NCI-H524 treated with DMSO at 0.1 percent for 48 hours (cell line): Measurements from ENCODE around the gene FBXO22.
"Not testable (repeated sequence)": the region's sequence is repeated elsewhere in the genome, so short reads cannot be mapped to it uniquely, and the experiment has no call there.

Experiments used
- DNase-seq: peaks from one replicate; lab custom pipeline; 2025; lab: John Stamatoyannopoulos, UW

The FBXO22 gene

DNA sequence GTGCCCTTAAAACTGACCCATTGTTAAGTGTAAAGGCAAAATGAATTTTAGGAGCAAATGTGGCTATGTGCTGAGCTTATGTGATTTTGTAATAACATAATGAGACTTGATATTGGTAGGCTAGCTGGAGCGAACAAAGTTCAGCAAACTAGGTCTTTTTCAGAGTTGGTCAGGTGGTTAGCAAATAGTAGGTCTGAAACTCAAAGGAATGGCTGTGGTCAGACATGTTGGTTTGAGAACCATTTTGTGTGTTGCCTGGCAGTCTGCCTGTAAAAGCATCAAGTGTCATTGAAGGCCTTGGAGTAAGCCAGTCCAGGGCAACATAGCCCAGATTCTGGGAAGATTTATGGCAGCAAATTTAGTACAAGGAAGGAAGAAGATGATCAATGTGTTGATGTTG, 16.4 kb downstream of the FBXO22 start:
- DNase-seq: no peak

DNA sequence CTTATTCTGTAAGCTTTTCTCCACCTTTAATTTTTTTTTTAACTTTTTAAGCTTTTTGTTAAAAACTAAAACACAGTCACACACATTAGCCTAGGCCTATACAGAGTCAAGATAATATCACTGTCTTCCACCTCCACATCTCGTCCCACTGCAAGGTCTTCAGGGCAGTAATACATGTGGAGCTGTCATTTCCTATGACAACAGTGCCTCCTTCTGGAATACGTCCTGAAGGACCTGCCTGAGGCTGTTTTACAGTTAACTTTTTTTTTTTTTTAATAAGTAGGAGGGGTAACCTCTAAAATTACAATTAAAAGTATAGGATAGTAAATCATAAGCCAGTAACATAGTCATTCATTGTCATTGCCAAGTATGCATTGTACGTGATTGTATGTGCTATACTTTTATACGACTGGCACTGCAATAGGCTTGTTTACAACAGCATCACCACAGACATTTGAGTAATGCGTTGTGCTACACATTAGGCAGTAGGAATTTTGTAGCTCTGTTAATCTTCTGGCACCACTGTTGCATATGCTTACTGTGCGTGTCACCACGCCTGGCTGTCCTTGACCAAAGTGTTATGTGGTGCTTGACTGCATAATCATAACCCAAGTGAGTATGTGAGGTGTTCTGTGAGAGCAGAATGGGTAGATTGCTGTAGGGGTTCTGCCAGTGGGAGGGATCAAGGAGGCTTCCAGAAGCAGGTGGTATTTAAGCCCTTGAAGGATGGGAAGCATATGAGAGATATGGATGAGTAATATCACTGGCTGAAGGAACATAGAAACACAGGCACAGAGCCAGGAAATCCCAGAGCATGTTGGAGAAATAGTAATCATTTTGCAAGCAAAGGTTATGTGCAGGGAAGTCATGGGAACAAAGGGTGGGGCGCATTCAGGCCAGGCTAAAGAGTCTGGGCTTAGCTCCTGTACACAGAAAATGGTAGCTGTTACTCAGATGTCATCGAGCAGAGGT, 18.3 kb downstream of the FBXO22 start:
- peak; percentile 8 for DNase-seq

DNA sequence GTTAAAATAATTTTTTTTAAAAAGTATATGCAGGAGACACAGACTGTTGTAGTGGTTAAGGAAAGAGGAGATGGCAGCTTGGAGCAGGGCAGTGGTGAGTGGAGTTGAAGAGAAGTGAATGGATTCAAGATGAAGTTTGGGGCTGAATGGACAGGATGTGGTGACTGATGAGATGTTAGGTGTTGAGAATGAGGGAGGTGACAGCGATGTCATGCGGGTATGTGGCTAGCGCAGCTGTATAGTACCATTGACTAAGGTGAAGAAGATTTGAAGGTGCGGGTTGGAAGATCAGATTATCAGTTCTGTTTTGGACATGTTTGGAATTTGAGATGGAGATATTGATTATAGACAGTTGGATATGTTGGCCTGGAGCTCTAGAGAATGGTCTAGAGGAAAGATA, 20.1 kb downstream of the FBXO22 start:
- no peak for DNase-seq

DNA sequence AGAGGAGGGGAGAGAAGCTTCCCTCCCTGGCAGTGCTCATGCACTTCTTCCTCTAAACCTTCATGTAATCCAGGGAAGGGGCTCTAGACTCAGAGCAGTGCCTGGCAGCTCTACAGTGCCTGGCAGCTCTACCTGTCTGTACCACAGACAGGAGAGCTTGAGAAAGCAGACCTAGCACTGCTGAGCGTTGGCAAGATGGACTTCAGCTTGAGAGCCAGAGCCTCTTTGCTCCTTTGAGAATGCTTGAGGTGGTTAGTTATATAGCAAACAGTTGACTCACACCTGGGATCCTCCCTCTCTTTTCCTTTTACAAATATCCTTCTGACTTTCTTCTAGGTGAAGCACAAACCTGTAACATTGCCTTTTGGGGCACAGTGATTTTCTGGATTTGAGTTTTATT, 20.9 kb downstream of the FBXO22 start:
- no peak for DNase-seq

DNA sequence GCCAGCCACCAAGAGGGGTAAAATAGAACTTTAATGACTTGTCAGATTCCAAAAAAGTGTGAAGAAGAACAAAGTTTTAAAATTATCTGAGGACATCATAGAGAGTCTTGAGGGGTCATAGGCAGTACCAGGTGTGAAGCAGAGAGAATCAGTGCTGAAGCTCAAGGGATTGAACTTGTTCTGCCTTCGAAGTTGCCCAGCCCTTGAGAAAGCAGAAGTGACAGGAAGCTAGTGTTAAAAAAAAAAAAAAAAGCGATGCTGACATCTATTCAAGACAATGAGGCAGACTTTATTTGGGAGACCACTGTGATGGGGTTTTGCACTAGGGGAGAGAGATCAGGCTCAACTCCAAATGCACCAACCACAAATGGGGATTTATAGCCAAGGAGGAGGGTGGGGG, 21.8 kb downstream of the FBXO22 start:
- DNase-seq: no peak

DNA sequence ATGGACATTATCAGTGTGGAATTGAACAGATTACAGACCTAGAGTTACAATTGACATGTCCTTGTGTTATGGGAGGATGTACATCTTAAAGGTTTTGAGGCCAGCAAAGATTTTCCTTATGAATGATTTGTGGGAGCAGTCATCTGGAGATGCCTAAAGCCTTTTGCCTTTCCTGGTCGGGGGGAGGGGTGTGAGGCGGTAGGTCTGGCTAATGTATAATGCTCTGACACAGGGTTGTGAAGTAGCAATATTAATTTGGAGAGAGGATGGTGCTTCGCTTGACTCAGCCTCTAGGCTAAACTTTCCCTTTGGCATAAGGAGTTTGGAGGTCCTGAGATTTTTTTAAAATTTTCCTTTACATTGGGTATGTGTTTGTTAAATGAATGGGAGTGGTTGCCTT, 23.3 kb downstream of the FBXO22 start:
- DNase-seq: no peak

DNA sequence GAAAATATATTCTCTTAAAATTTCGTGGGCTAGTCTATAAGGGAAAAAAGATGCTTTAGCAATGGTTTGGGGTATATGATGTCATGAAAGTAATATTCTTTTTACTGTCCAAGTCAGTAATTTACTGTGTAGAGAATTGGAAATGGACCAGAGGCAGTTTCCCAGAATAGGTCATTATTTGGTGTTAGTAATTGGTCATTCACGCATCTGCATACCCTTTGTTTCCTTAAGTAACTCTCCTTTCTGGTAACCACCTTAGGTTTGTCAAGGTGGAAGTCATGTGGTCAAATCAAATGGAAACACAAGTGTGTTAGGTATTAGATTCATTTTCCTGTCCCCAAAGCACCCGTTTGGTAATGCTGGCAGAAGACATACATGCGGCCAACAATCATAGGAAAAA, 23.9 kb downstream of the FBXO22 start:
- no peak for DNase-seq

DNA sequence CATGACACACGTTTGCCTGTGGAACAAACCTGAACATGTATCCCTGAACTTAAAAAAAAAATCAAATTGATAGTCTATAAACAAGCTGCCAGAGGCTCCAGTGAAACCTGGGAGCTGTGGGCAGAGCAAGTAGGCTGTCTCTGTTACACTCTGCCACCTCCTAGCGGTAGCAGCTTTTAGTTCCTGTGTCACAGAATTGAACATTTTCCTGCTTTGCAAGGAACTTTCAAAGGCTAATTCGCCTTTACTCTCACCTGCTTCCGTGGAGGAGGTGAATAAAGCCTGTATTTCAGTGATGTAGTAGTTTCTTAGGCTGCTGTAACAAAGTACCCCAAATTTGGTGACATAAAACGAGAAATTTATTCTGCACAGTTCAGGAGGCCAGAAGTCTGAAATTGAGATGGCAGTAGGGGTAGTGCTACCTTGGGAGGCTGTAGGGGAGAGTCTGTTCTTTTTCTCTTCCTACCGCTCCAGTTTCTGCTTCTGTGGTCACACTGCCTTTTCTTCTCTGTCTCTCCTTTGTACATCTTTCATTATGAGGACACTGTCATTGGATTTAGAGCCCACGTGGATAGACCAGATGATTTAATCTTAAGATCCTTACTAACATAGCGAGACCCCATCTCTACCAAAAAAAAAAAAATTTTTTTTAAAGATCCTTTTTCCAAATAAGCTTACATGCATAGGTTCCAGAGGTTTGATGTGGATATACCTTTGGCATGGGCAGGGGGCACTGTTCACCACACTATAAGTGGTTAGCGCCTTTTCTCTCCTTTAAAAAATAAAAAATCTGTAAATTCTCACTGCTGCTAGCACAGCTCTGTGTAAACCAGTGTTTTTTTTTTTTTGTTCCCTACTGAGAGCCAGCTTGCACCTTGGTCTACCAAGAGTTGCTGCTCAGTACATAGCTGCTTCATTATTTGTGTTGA, 25.3 kb downstream of the FBXO22 start:
- DNase-seq: no peak

DNA sequence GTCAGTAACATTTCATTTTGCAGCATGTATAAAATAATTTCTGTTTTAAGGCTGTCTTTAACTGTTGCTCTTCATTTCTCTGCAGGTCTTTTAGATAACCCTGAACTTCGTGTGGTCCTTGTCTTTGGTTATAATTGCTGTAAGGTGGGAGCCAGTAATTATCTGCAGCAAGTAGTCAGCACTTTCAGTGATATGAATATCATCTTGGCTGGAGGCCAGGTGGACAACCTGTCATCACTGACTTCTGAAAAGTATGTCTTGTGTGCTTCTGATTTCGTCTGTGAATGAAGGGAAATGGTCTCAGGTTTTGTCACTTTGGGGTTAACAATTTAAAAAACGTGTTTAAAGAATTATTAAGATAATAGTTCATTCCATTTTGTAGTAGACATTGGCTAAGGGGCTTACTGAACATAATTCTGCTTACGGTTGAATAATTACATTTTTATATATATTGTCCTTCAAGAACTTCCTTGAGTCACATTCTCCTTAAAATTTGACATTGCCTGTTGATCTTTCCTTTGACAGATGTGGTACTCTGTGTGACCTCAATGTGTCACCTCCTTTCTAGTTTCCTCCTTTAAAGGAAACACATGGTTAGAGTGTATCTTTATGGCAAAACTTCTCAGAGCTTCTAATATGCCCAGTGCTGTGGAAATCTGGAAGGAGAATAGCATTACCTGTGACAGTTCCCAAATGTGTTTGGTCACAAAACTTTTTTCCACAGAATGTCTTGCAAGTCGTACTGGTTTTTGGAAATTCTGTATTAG, 26.3 kb downstream of the FBXO22 start:
- DNase-seq: no peak

DNA sequence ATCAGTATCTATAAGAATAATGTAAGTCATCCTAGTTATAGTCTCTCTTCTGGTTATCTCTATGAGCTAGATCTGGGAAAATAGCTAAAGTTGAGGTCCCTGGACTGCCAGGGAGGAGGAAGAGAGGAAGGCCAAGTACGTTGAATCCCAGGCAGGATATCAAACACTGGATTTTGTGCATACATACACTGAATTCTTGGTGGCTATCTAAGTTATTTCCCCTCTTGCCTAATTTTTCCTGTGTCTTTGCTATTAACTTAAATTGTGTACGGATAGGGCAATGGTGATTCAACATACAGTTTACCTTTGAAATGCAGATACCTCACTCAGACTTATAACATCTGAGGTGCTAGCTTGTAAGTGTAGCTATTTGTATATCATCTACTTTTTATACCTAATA, 27.2 kb downstream of the FBXO22 start:
- DNase-seq: no peak

DNA sequence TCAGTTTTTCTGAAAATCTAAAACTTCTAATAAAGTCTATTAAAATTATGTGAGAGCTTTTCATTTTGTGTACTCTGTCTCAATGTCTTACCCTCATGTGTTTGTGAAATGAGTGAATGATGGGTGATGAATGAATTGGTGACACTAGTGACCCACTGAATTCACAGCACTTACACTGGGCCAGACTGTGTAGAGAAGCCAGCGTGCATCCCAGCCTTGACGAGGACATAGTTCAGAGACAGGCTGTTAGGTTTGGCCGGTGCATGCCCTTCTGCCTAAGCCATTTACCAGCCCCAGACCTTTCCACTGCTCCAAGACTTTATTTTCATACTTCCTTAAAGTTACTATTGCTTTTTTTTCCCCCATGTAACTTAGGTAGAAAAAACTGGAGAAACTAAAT, 38.8 kb downstream of the FBXO22 start:
- no peak for DNase-seq

DNA sequence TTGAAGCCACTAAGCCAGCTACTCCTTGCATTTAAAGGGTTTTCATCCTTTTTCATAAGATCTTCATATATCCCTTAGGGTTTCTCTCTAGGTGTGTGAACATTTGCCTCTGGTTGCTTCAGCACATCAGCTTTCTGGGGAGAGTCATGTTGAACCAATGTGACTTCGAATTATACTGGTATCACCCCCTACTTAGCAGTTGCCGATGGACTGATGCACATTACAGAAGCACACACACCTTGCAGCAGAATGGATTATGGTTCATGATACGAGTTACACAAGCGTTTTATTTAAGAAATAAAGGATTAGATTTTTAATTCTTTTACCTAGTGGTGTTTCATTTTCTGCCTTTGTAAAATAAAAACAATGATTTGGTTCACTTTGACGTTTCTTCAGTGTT, 39.6 kb downstream of the FBXO22 start:
- no peak for DNase-seq

DNA sequence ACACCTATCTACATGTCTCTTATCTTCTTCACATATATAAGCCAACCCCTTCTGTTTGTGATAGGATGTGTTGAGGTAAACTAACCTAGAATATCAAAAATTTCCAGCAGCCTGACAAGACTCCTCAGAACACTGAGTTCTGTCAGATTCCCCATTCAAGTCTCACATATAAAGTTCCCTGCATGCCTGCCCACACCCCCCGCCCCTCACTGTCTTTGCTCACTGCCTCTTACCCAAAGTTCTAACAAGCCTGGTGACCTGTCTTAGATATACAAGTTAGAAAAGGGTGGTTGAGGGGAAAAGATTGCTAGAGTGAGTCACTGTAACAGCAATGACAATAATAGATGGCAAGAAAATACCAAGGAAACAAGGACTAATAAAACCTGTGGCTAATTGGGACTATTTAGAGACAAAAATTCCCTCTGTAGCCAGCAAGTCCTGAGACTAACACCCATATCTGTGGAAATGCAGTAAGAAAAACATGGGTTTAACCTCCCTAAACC, 40.1 kb downstream of the FBXO22 start:
- DNase-seq: no peak

DNA sequence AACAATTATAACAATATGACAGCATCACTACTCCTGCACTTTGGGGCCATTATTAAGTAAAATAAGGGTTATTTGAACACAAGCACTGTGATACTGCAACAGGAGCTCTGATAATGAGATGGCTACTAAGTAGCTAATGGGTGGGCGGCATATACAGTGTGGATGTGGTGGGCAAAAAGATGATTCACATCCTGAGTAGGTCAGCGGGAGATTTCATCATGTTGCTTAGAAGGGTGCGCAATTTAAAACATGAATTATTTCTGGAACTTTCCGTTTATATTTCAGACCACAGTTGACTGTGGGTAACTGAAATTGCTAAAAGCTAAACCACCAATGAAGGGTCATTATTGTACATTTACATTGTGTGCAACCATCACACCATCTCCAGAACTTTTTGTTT, 42.3 kb downstream of the FBXO22 start:
- DNase-seq: no peak

DNA sequence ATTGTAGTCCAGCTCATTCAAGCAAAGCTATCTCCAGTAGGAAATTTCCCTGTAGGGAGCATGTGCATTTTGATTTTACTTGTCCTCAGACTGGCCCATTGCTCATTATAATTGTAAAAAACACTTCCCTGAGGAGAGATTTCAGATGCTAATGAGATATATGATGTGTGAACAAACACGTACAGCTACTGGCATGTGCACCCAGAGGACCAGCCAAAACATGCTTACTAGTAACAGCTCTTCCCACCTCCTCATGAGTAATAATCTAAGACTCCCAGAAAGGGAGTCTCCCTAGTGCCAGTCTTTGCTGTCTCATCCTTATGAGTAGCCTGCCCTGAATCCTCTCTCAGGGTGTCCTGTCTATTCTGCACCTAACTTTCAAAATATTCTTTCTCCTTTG, 43.4 kb downstream of the FBXO22 start:
- DNase-seq: no peak

DNA sequence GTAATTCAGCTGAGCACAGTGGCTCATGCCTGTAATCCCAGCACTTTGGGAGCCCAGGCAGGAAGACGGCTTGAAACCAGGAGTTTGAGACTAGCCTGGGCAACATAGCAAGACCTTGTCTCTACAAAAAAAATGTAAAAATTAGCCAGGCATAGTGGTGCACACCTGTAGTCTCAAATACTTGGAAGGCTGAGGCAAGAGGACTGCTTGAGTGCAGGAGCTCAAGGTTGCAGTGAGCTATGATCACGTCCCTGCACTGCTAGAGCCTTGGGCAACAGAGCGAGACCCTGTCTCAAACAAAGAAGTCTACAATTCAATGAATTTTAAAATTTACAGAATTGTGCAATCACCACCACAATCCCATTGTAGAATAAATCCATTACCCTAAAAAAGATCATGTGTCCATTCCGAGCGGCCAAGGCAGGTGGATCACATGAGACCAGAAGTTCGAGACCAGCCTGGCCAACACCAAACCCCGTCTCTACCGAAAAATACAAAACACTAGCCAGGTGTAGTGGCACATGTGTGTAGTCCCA, 45.2 kb downstream of the FBXO22 start:
- DNase-seq: no peak

DNA sequence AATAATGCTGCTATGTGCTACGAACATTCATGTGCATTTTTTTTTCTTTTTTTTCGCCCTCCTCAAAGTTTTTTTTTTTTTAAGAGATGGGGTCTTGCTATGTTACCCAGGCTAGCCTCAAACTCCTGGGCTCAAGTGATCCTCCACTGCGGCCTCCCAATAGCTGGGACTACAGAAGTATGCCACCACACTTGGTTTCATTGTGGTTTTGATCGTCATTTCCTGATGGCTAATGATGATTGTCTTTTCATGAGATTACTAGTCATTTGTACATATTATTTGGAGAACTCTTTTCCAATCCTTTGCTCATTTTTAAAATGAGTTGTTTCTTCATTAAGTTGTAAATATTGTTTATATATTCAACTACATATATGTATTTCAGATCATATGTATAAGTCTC, 48.8 kb downstream of the FBXO22 start:
- DNase-seq: no peak

DNA sequence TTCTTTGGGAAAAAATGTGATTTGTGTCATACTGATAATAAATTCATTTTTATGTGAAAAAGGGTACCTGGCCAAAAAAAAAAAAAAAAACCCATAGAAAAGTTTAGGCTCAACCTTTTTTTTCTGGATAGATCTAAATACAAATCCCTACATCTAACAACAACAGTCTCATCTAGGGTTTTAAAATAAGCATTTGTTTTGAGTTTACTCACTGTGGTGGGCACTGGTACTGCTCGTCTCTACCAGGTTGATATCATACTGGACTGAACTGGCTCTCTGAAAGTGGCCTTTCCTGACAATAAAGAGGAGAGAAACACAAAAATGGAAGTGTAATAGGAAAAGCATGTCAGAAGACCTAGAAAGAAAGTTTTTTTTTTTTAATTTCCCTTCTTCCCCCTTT, 52.0 kb downstream of the FBXO22 start:
- no peak for DNase-seq

DNA sequence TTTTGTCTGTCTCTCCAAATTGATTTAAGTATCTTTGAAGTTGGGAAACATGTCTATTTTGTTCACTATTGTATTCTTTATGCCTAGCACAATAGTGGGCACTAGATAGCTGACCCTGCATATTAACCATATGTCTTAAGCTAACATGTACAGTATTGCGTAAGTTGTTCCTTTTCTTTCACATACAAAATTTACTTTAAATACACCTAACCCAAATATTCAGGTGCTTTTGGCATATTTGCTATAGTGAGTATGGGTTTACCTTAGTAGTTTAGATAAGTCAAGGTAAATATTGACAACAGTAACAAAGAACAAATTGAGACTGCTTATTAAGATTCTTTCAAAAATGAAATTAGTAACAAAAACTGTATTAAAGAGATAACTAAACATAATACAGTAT, 57.7 kb downstream of the FBXO22 start:
- DNase-seq: no peak

DNA sequence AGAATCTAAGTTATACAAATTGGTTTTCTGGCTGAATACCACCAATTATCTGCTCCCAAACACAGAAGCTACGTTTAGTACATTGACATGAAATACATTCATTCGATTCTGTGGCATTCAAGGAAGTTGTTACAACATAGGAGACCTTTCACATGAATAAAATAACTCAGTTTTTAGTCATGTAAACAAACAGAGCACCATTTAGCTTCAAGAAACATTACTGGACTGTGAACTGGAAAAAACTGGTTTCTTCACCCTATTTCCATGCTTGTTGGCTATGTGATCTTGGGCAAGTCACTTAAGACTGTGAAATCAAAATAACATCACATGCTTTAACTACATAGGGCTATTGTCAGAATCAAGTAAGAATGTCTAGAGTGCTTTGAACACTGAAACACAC, 62.4 kb downstream of the FBXO22 start:
- DNase-seq: no peak

DNA sequence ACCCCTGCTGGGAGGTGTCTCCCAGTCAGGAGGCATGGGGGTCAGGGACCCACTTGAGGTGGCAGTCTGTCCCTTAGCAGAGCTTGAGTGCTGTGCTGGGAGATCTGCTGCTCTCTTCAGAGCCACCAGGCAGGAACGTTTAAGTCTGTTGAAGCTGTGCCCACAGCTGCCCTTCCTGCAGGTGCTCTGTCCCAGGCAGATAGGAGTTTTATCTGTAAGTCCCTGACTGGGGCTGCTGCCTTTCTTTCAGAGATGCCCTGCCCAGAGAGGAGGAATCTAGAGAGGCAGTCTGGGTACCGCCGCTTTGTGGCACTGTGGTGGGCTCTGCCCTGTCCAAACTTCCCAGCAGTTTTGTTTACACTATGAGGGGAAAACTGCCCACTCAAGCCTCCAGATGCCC, 73.1 kb downstream of the FBXO22 start:
- DNase-seq: not testable (repeated sequence)
